H1 (cell line): ENCODE measurements around the gene TMEM200C.

ENCODE experiments used
- JUND ChIP-seq: IDR thresholded peaks from 2 replicates; pipeline ENCODE4 v1.6.1; 2011; ENCODE audit warnings: mild to moderate bottlenecking, improper control_type of control experiment, low read length
- POLR2A ChIP-seq, 2 experiments: IDR thresholded peaks; 1 replicate in 1 of 2; 2 replicates in 1 of 2; pipeline ENCODE4 v1.6.1; 2011; ENCODE audit warnings: low read depth in 2 of 2, low read length in 2 of 2, mild to moderate bottlenecking in 2 of 2; ENCODE audit errors: control extremely low read depth in 1 of 2
- SP1 ChIP-seq: IDR thresholded peaks from 2 replicates; pipeline ENCODE4 v1.6.1; 2011; ENCODE audit warnings: low read depth, low read length
- TAF1 ChIP-seq: IDR thresholded peaks from 2 replicates; pipeline ENCODE4 v1.6.1; 2011; ENCODE audit warnings: mild to moderate bottlenecking, low read depth, low read length

- TF ChIP-seq TAF1: no peak
- no peak for TF ChIP-seq POLR2A (IDR thresholded peaks at IDR 0.05; ENCODE audit: control extremely low read depth in 1 of 2, low read depth in 2 of 2, low read length in 2 of 2)
- TF ChIP-seq SP1: no peak
- no peak for TF ChIP-seq JUND
These were observed 53.8 kb downstream of the TMEM200C start for GRCh38 chr18:5841518-5841917.
